A549 (cell line): ENCODE data around the gene AMN1. TPM values are rescaled to one million over a fixed set of nuclear protein-coding genes. Genes with fewer than 3 reads are reported as not detected.

ENCODE experiments used
- ATAC-seq, 2 experiments: fragments of 200-7000 bp in 1 of 2; fragments of >200 bp in 1 of 2; cut with Nextera tagmentation in 1 of 2; cut with Tn5 transposase in 1 of 2; 3 replicates each; pipeline versions ENCODE4 v1.8.0 to v1.9.1; 2018 to 2020; ENCODE audit warnings: mild to moderate bottlenecking in 1 of 2, moderate library complexity in 1 of 2
- CTCF ChIA-PET: fragments of 300-600 bp; sonication (Branson Sonifier 250); formaldehyde crosslinking; extraction: SDS; loops from one replicate; lab custom pipeline; 2021; ENCODE audit warnings: antibody characterized with exemption, inconsistent platforms; lab: Yijun Ruan, JAX
- POLR2A ChIA-PET: fragments of 350-600 bp; formaldehyde crosslinking; extraction: SDS; loops from one replicate; lab custom pipeline; 2021; ENCODE audit warnings: antibody characterized with exemption, inconsistent platforms; lab: Yijun Ruan, JAX
- DNase-seq, 2 experiments: peaks; one replicate each; pipeline versions ENCODE4 v3.0.0 to v3.0.0-alpha.2; 2011 to 2016; ENCODE audit warnings: low read depth in 1 of 2, low spot score in 1 of 2
- FAIRE-seq: peaks from 2 replicates; lab custom pipeline; 2011; peaks lifted over from hg19 to GRCh38; lab: Jason Lieb, UNC
- H3K27ac ChIP-seq, 2 experiments: fragments of >200 bp; sonication (Bioruptor Twin); formaldehyde crosslinking; 3 replicates each; pipeline ENCODE4 v1.5.1; 2016 to 2017
- H3K4me1 ChIP-seq: fragments of >200 bp; sonication (Bioruptor Twin); formaldehyde crosslinking; 3 replicates; pipeline ENCODE4 v1.6.1; 2016
- H3K4me2 ChIP-seq: fragments of >200 bp; sonication (Bioruptor Twin); formaldehyde crosslinking; 3 replicates; pipeline ENCODE4 v1.6.1; 2016
- H3K4me3 ChIP-seq: fragments of >200 bp; sonication (Bioruptor Twin); formaldehyde crosslinking; 3 replicates; pipeline ENCODE4 v1.5.1; 2016
- H3K9me3 ChIP-seq: fragments of >200 bp; sonication (Bioruptor Twin); formaldehyde crosslinking; 3 replicates; pipeline ENCODE4 v1.6.1; 2016
- CHD2 ChIP-seq: fragments of 150-350 bp; IDR thresholded peaks from 2 replicates; pipeline ENCODE4 v1.6.1; 2014; ENCODE audit warnings: low read length; ENCODE audit not compliant: partially characterized antibody
- FOXS1 ChIP-seq: fragments of 250-450 bp; sonication (Bioruptor Pico); IDR thresholded peaks from 2 replicates; pipeline ENCODE4 v1.5.0; 2020; ENCODE audit warnings: mild to moderate bottlenecking, moderate library complexity
- GATA3 ChIP-seq: IDR thresholded peaks from 2 replicates; pipeline ENCODE4 v1.6.1; 2012; ENCODE audit warnings: borderline replicate concordance
- JUNB ChIP-seq: fragments of >200 bp; sonication (Bioruptor Twin); formaldehyde crosslinking; IDR thresholded peaks from 2 replicates; pipeline ENCODE4 v1.6.1; 2016
- NR3C1 ChIP-seq: fragments of >200 bp; sonication (Bioruptor Twin); formaldehyde crosslinking; IDR thresholded peaks from 3 replicates; pipeline ENCODE4 v1.6.1; 2017
- RCOR1 ChIP-seq: fragments of 150-350 bp; IDR thresholded peaks from 2 replicates; pipeline ENCODE4 v1.6.1; 2014; ENCODE audit warnings: antibody characterized with exemption, low read length, low read depth
- TFCP2L1 ChIP-seq: fragments of 250-450 bp; sonication (Bioruptor Pico); IDR thresholded peaks from 2 replicates; pipeline ENCODE4 v1.5.0; 2021; ENCODE audit warnings: mild to moderate bottlenecking
- ZC3H11A ChIP-seq: fragments of 450-650 bp; IDR thresholded peaks from 2 replicates; pipeline ENCODE4 v1.6.1; 2014; ENCODE audit warnings: antibody characterized with exemption, mild to moderate bottlenecking
- WGBS: methylation state at CpG from one replicate; pipeline ENCODE4 v1.1.6; 2017; ENCODE audit errors: missing lambda C conversion rate; 5-methylcytosine and 5-hydroxymethylcytosine counted together
- polyA plus RNA-seq, 4 experiments: library from polyadenylated mRNA; depleted of rRNA in 3 of 4; stranded (reverse); fragments of >200 nt; fragmentation: RNase III in 1 of 4; extraction: RNeasy Plus Mini Kit Qiagen cat#74134 plus additional on column Dnase treatment in 1 of 4; gene quantifications; 2 replicates in 3 of 4; 3 replicates in 1 of 4; pipeline ENCODE4 v1.2.3, GENCODE V29; 2011 to 2017
- small RNA-seq, 6 experiments: library from RNA; depleted of rRNA; stranded (forward); fragments of <200 nt; gene quantifications; one replicate each; pipeline ENCODE3, GENCODE V24; 2012
- TF ChIP-seq, protein P1 (sequence below): fragments of 450-650 bp; IDR thresholded peaks from 2 replicates; pipeline ENCODE4 v1.6.1; 2014; ENCODE audit warnings: antibody characterized with exemption
- TF ChIP-seq, protein P2 (sequence below): fragments of 250-450 bp; sonication (Bioruptor Pico); IDR thresholded peaks from 2 replicates; pipeline ENCODE4 v1.5.0; 2021; ENCODE audit warnings: mild to moderate bottlenecking, moderate library complexity, borderline replicate concordance
- TF ChIP-seq, protein P3 (sequence below): IDR thresholded peaks from 2 replicates; pipeline ENCODE4 v1.6.1; 2012

Gene AMN1
- polyA plus RNA-seq, 2 of the 4 experiments (the other 2 are of a cell fraction): 18.5 to 53.3 TPM

DNA sequence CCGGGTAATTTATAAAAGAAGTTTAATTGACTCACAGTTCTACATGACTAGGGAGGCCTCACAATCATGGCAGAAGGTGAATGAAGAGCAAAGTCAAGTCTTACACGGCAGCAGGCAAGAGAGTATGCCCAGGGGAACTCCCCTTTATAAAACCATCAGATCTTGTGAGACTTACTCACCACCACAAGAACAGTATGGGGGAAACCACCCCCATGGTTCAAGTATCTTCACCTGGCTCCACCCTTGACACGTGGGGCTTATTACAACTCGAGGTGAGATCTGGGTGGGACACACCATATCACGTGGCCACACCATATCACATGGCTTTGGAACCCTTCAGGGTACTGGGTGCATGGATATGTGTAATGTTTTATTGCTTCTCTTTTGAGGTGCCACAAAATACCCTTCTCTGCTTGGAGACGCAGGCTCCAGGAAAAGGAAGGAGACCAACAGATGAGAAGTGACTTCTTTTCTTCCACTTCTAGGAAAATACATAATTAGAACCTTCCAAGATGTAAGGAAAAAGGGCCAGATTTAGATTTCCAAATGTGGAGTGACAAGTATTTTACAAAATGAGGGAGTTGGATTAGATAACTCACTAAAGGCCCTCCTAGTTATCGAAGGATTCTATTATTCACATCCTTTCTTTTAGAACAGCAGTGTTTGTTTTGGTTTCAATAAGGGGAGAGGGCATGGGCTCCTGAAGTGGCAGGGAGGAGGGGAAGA is 102.4 kb downstream of the AMN1 start:
- Histone ChIP-seq H3K4me1 (no peaks in the 10 kb centered on the region), H3K9me3 (no peaks in the 10 kb centered on the region), H3K27ac (no peak overlapping the region), H3K4me2 (no peak overlapping the region), H3K4me3 (no peak overlapping the region)
- FAIRE-seq (no peak), DNase-seq (no peak), ATAC-seq (no peak)
- ChIA-PET POLR2A (no interaction called here), CTCF (no interaction called here)
- WGBS: 53% methylated on average over 7 of the region's 7 CpGs
- no peak for TF ChIP-seq JUNB
- TF ChIP-seq ZC3H11A: no peak
- no peak for TF ChIP-seq RCOR1
- TF ChIP-seq, protein P1, sequence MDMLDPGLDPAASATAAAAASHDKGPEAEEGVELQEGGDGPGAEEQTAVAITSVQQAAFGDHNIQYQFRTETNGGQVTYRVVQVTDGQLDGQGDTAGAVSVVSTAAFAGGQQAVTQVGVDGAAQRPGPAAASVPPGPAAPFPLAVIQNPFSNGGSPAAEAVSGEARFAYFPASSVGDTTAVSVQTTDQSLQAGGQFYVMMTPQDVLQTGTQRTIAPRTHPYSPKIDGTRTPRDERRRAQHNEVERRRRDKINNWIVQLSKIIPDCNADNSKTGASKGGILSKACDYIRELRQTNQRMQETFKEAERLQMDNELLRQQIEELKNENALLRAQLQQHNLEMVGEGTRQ: peak; percentile 47
- TF ChIP-seq, protein P2, sequence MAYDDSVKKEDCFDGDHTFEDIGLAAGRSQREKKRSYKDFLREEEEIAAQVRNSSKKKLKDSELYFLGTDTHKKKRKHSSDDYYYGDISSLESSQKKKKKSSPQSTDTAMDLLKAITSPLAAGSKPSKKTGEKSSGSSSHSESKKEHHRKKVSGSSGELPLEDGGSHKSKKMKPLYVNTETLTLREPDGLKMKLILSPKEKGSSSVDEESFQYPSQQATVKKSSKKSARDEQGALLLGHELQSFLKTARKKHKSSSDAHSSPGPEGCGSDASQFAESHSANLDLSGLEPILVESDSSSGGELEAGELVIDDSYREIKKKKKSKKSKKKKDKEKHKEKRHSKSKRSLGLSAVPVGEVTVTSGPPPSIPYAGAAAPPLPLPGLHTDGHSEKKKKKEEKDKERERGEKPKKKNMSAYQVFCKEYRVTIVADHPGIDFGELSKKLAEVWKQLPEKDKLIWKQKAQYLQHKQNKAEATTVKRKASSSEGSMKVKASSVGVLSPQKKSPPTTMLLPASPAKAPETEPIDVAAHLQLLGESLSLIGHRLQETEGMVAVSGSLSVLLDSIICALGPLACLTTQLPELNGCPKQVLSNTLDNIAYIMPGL: no peak
- TF ChIP-seq GATA3: no peak
- no peak for TF ChIP-seq FOXS1 (CRISPR knock-in tag)
- TF ChIP-seq, protein P3, sequence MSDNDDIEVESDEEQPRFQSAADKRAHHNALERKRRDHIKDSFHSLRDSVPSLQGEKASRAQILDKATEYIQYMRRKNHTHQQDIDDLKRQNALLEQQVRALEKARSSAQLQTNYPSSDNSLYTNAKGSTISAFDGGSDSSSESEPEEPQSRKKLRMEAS: no peak

DNA sequence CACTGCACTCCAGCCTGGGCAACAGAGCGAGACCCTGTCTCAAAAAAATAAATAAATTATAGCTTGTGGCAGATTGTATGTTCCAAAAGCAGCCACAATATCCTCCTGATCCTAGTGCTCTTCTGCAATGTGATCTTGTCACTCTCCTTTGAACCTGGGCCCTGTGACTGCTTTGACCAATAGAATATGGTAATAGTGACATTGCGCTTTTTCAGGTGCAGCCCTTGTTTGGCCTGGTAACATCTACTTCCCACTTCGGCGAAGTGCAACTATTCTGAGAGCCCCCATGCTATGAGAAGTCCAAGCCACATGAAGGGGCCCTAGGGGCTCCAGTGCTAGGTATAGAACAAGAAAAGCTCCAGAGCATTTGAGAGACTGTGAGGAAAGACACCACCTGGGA is 106.8 kb downstream of the AMN1 start:
- peak overlapping the region in 1 of 2 experiments; percentile 52; a peak in 2 of 6 replicates for H3K27ac ChIP-seq
- DNase-seq: no peak
- no peak overlapping the region for H3K4me3 ChIP-seq
- TF ChIP-seq TFCP2L1 (CRISPR knock-in tag): no peak
- no peak for TF ChIP-seq CHD2
- TF ChIP-seq NR3C1: no peak
- no peak for TF ChIP-seq JUNB
- WGBS: 96% methylated on average over 4 of the region's 4 CpGs
- H3K9me3 ChIP-seq: no peaks in the 10 kb centered on the region
- FAIRE-seq: no peak
- H3K4me2 ChIP-seq: no peak overlapping the region
- ChIA-PET POLR2A (no interaction called here), CTCF (interaction anchor here (3.0 to 4.9 kb wide), 2 partner anchors 10 to 219 kb away, joined by 8 to 36 read pairs; no protein-coding TSS in a partner anchor)
- ATAC-seq: no peak
- H3K4me1 ChIP-seq: peaks cover 17% of the 10 kb centered on the region

Small RNAs within 50 kb of the gene (small RNA-seq; reads per million reads assigned to genes)
- gene AC023157.2: 0 reads per million in 6 experiments

Other genes with a start within 250 kb of the AMN1 start
- 55.2 and 63.2 TPM in 2 replicates for gene DENND5B, start 137.9 kb downstream of the AMN1 start, polyA plus RNA-seq (2011; rRNA removed)
- gene DENND5B, start 137.9 kb downstream of the AMN1 start, polyA plus RNA-seq (2017; fragmentation: RNase III; extraction: RNeasy Plus Mini Kit Qiagen cat#74134 plus additional on column Dnase treatment): 14.9 to 15.5 TPM (median 15.3 TPM) in 3 replicates
- 1.4 and 1.7 TPM in 2 replicates for gene ETFBKMT, start 69.3 kb downstream of the AMN1 start, polyA plus RNA-seq (2011; rRNA removed)
- gene ETFBKMT, start 69.3 kb downstream of the AMN1 start, polyA plus RNA-seq (2017; fragmentation: RNase III; extraction: RNeasy Plus Mini Kit Qiagen cat#74134 plus additional on column Dnase treatment): 0.63 to 1.1 TPM (median 0.87 TPM) in 3 replicates
- gene RESF1, start 230.4 kb upstream of the AMN1 start, polyA plus RNA-seq (2011; rRNA removed): 40.6 and 45.4 TPM in 2 replicates
- gene RESF1, start 230.4 kb upstream of the AMN1 start, polyA plus RNA-seq (2017; fragmentation: RNase III; extraction: RNeasy Plus Mini Kit Qiagen cat#74134 plus additional on column Dnase treatment): 14.9 to 17.5 TPM (median 16.4 TPM) in 3 replicates